DND-41 (cell line): ENCODE data around the gene MCRIP2.

Experiments used
- ATAC-seq: fragments of 200-7000 bp; cut with Tn5 transposase; 3 replicates; pipeline ENCODE4 v1.9.1; 2021; ENCODE audit warnings: low read depth; ENCODE audit not compliant: insufficient read depth
- DNase-seq: peaks from one replicate; pipeline ENCODE4 v3.0.0-alpha.2; 2020
- H2AFZ ChIP-seq: 2 replicates; pipeline ENCODE4 v1.6.0; 2012; ENCODE audit warnings: low read depth, low read length
- H3K27ac ChIP-seq: 2 replicates; pipeline ENCODE4 v1.5.1; 2012; ENCODE audit warnings: low read length, inconsistent platforms
- H3K27me3 ChIP-seq: fragments of 200-600 bp; sonication (generic); 2 replicates; pipeline ENCODE4 v1.6.0; 2012; ENCODE audit warnings: low read length, mild to moderate bottlenecking, inconsistent platforms; ENCODE audit not compliant: insufficient read depth, poor library complexity
- H3K36me3 ChIP-seq: 2 replicates; pipeline ENCODE4 v1.5.1; 2012; ENCODE audit warnings: low read length, inconsistent platforms; ENCODE audit not compliant: insufficient read depth
- H3K4me1 ChIP-seq: 2 replicates; pipeline ENCODE4 v1.5.1; 2012; ENCODE audit warnings: mild to moderate bottlenecking, low read length; ENCODE audit not compliant: insufficient read depth
- H3K4me2 ChIP-seq: 2 replicates; pipeline ENCODE4 v1.6.0; 2012; ENCODE audit warnings: mild to moderate bottlenecking, moderate library complexity, low read length, inconsistent platforms; ENCODE audit not compliant: insufficient read depth
- H3K4me3 ChIP-seq, 2 experiments: fragments of 200-600 bp in 1 of 2; shearing (Covaris generic) in 1 of 2; 2 replicates each; pipeline ENCODE4 v1.5.1; 2012 to 2016; ENCODE audit warnings: inconsistent platforms in 2 of 2, low read length in 2 of 2, mild to moderate bottlenecking in 2 of 2, low read depth in 1 of 2, moderate library complexity in 1 of 2
- H3K79me2 ChIP-seq: 2 replicates; pipeline ENCODE4 v1.6.0; 2012; ENCODE audit warnings: low read length, inconsistent platforms; ENCODE audit not compliant: insufficient read depth
- H3K9ac ChIP-seq: 2 replicates; pipeline ENCODE4 v1.6.0; 2012; ENCODE audit warnings: low read depth, mild to moderate bottlenecking, inconsistent platforms, low read length, moderate library complexity
- H3K9me3 ChIP-seq: 2 replicates; pipeline ENCODE4 v1.5.1; 2012; ENCODE audit warnings: low read length, moderate library complexity, mild to moderate bottlenecking, inconsistent platforms; ENCODE audit not compliant: insufficient read depth, severe bottlenecking
- H4K20me1 ChIP-seq: 2 replicates; pipeline ENCODE4 v1.6.0; 2012; ENCODE audit warnings: low read length; ENCODE audit not compliant: insufficient read depth
- CTCF ChIP-seq: IDR thresholded peaks from 2 replicates; pipeline ENCODE4 v1.5.1; 2012; ENCODE audit warnings: borderline replicate concordance, low read length, moderate library complexity, mild to moderate bottlenecking; ENCODE audit not compliant: poor library complexity, severe bottlenecking; ENCODE audit errors: extremely low read depth
- EZH2 ChIP-seq: IDR thresholded peaks from 3 replicates; pipeline ENCODE4 v1.6.1; 2012; ENCODE audit warnings: borderline replicate concordance, low read depth, mild to moderate bottlenecking, moderate library complexity, low read length, inconsistent platforms; ENCODE audit not compliant: severe bottlenecking

Gene MCRIP2

GRCh38 chr16:652454-653305 is 11.1 kb downstream of the MCRIP2 start:
- Histone ChIP-seq H3K4me1 (peaks cover 24% of the 10 kb centered on the region), H4K20me1 (0 out of 2 replicates have a peak, but pooled peaks cover under 1% of the 10 kb centered on the region), H3K9ac (no peak overlapping the region), H3K9me3 (no peaks in the 10 kb centered on the region), H3K27ac (no peak overlapping the region), H2AFZ (no peak overlapping the region), H3K4me3 (no peak overlapping the region), H3K4me2 (no peak overlapping the region), H3K79me2 (peaks cover 32% of the 10 kb centered on the region), H3K27me3 (no peaks in the 10 kb centered on the region), H3K36me3 (peaks cover 68% of the 10 kb centered on the region)
- TF ChIP-seq CTCF (no peak), EZH2 (no peak)
- no peak for ATAC-seq
- no peak for DNase-seq

GRCh38 chr16:654034-654433 is 12.4 kb downstream of the MCRIP2 start:
- no peak overlapping the region for H3K9ac ChIP-seq
- TF ChIP-seq EZH2 (no peak), CTCF (no peak)
- peaks cover 18% of the 10 kb centered on the region for H3K79me2 ChIP-seq
- DNase-seq (no peak), ATAC-seq (no peak)
- no peak overlapping the region for H3K4me2 ChIP-seq
- no peaks in the 10 kb centered on the region for H3K9me3 ChIP-seq
- H3K27ac ChIP-seq: no peak overlapping the region
- peaks cover 15% of the 10 kb centered on the region for H3K4me1 ChIP-seq
- no peak overlapping the region for H3K4me3 ChIP-seq
- no peaks in the 10 kb centered on the region for H3K27me3 ChIP-seq
- peaks cover 81% of the 10 kb centered on the region for H3K36me3 ChIP-seq
- H4K20me1 ChIP-seq: peaks cover 8% of the 10 kb centered on the region
- no peak overlapping the region for H2AFZ ChIP-seq

GRCh38 chr16:657487-657886 is 15.9 kb downstream of the MCRIP2 start:
- no peak for TF ChIP-seq CTCF
- no peak for TF ChIP-seq EZH2
- H3K27me3 ChIP-seq: no peaks in the 10 kb centered on the region
- no peak overlapping the region for H3K9ac ChIP-seq
- peaks cover 23% of the 10 kb centered on the region for H4K20me1 ChIP-seq
- DNase-seq (no peak), ATAC-seq (no peak)
- no peak overlapping the region for H3K4me2 ChIP-seq
- H3K27ac ChIP-seq: no peak overlapping the region
- no peak overlapping the region for H3K4me3 ChIP-seq
- no peaks in the 10 kb centered on the region for H3K4me1 ChIP-seq
- H2AFZ ChIP-seq: no peak overlapping the region
- H3K9me3 ChIP-seq: no peaks in the 10 kb centered on the region
- H3K36me3 ChIP-seq: peaks cover 87% of the 10 kb centered on the region
- H3K79me2 ChIP-seq: no peaks in the 10 kb centered on the region
